Activated CD4-positive, alpha-beta memory T cell treated with anti-CD3 and anti-CD28 coated beads, Interleukin-2, amount 10 ng/mL, durations not matched to agents 7 days and 5 days (primary cell): ENCODE measurements around the gene SLAMF6. TPM values are rescaled to one million over a fixed set of nuclear protein-coding genes. Genes with fewer than 3 reads are reported as not detected.

ENCODE experiments used
- CTCF ChIA-PET: fragments of 350-600 bp; sonication (Branson Sonifier 250); formaldehyde crosslinking; loops from one replicate; lab custom pipeline; 2021; ENCODE audit warnings: antibody characterized with exemption, inconsistent platforms; lab: Charles Lee
- POLR2A ChIA-PET: fragments of 350-600 bp; sonication (Branson Sonifier 250); formaldehyde crosslinking; loops from one replicate; lab custom pipeline; 2021; ENCODE audit warnings: antibody characterized with exemption; lab: Charles Lee
- DNase-seq: peaks from one replicate; pipeline ENCODE4 v3.0.0-alpha.2; 2020
- H3K27ac Mint-ChIP-seq: one replicate; pipeline ENCODE4 v1.8.0; 2021; ENCODE audit warnings: mild to moderate bottlenecking, mixed read lengths
- H3K27me3 Mint-ChIP-seq: one replicate; pipeline ENCODE4 v1.8.0; 2021; ENCODE audit warnings: mixed read lengths
- H3K36me3 Mint-ChIP-seq: one replicate; pipeline ENCODE4 v1.8.0; 2021; ENCODE audit warnings: low read depth, mixed read lengths
- H3K4me1 Mint-ChIP-seq: one replicate; pipeline ENCODE4 v1.8.0; 2021; ENCODE audit warnings: mixed read lengths
- H3K4me3 Mint-ChIP-seq: one replicate; pipeline ENCODE4 v1.8.0; 2021; ENCODE audit warnings: mild to moderate bottlenecking, mixed read lengths
- H3K9me3 Mint-ChIP-seq: one replicate; pipeline ENCODE4 v1.8.0; 2021; ENCODE audit warnings: mixed read lengths
- total RNA-seq, 2 experiments: library from RNA; stranded (reverse); gene quantifications; one replicate each; pipeline ENCODE4 v1.2.3, GENCODE V29; 2021

The SLAMF6 gene
- total RNA-seq, 2 experiments from 2014 or later: 32.0 to 33.8 TPM

DNA sequence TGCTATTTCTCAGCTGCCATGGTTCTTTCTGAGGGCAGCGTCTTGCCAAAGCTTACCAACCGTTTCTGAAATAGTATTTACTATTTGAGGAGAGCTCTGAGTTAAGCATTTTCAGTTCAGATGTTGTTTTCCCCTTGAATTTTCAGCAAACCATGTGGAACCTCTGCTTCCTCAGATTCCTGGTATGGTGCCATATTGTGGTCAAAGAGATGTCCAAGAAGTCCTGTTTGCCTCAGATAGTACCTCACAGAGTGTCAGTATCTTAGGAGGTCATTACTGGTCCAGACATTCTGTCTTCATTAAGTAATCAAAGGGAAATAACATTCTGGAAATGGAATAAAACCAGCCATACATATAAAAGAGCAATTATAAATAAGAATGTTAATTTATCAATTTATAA is 86.1 kb downstream of the SLAMF6 start:
- no peaks in the 10 kb centered on the region for H3K27me3 Mint-ChIP-seq
- H3K9me3 Mint-ChIP-seq: peaks cover 14% of the 10 kb centered on the region
- H3K27ac Mint-ChIP-seq: no peak overlapping the region
- H3K4me3 Mint-ChIP-seq: no peak overlapping the region
- H3K36me3 Mint-ChIP-seq: peaks cover 14% of the 10 kb centered on the region
- CTCF ChIA-PET: interaction anchor here (1.3 kb wide), 1 partner anchor 15 kb away, joined by 3 read pairs; no protein-coding TSS in a partner anchor
- peaks cover 41% of the 10 kb centered on the region for H3K4me1 Mint-ChIP-seq
- POLR2A ChIA-PET: interaction anchor here (1.5 to 2.1 kb wide), 4 partner anchors 8 to 85 kb away, joined by 3 to 12 read pairs (median 6); partner anchors contain the start of gene SLAMF6
- no peak for DNase-seq

Other genes with a start within 250 kb of the SLAMF6 start
- gene PEX19, start 238.1 kb downstream of the SLAMF6 start, total RNA-seq: 10 to 100 TPM; 53.8 to 60.8 TPM
- gene COPA, start 180.0 kb downstream of the SLAMF6 start, total RNA-seq: 100 to 1,000 TPM; 145 to 146 TPM
- 10 to 100 TPM; 64.5 to 65.3 TPM for gene NCSTN, start 179.9 kb downstream of the SLAMF6 start, total RNA-seq
- gene NHLH1, start 156.2 kb downstream of the SLAMF6 start, total RNA-seq: under 1 TPM; 0.40 to 0.43 TPM
- not detected for gene VANGL2, start 122.7 kb downstream of the SLAMF6 start, total RNA-seq
- 10 to 100 TPM; 21.6 to 23.3 TPM for gene CD84, start 56.2 kb upstream of the SLAMF6 start, total RNA-seq
- gene SLAMF1, start 123.8 kb upstream of the SLAMF6 start, total RNA-seq: 100 to 1,000 TPM; 106 to 113 TPM
- 100 to 1,000 TPM; 403 to 404 TPM for gene CD48, start 188.6 kb upstream of the SLAMF6 start, total RNA-seq
- gene SLAMF7, start 216.0 kb upstream of the SLAMF6 start, total RNA-seq: 10 to 100 TPM; 13.7 to 15.3 TPM